ENCODE results near the gene ZNF536. TPM values are rescaled to one million over a fixed set of nuclear protein-coding genes. Genes with fewer than 3 reads are reported as not detected.

ZNF536 gene
- total and polyA plus RNA-seq, 2 of the 4 experiments (the other 2 are of a cell fraction): not detected

GRCh38 chr19:30471441-30471840 is 99.3 kb downstream of the ZNF536 start:
- Histone ChIP-seq H4K8ac (ENCODE audit: low read depth in 2 of 2, low read length in 2 of 2) (no peak overlapping the region), H3K23ac (ENCODE audit: low read depth, low read length) (no peak overlapping the region), H3K36me3 (ENCODE audit: control insufficient read depth, insufficient read depth, low read length) (no peaks in the 10 kb centered on the region), H3K4me3 (ENCODE audit: insufficient read depth, low read depth, low read length) (no peak overlapping the region), H3K18ac (ENCODE audit: low read depth, low read length) (no peak overlapping the region), H3K14ac (replicated peaks; ENCODE audit: low read depth, low read length) (no peak overlapping the region), H3K9me1 (ENCODE audit: insufficient read depth, low read length) (no peaks in the 10 kb centered on the region), H3K79me1 (ENCODE audit: low read depth in 1 of 2, low read length in 2 of 2) (no peaks in the 10 kb centered on the region), H3K27me3 (ENCODE audit: control insufficient read depth, insufficient read depth, low read length) (no peaks in the 10 kb centered on the region), H4K5ac (ENCODE audit: low read depth, low read length) (no peak overlapping the region), H4K91ac (ENCODE audit: insufficient read depth, low read depth, low read length) (no peak overlapping the region), H3K9ac (ENCODE audit: low read depth, low read length) (no peak overlapping the region), H3K4me1 (ENCODE audit: control insufficient read depth, insufficient read depth, low read length) (no peaks in the 10 kb centered on the region), H2AK5ac (ENCODE audit: low read depth, low read length) (no peak overlapping the region), H3K4ac (ENCODE audit: low read depth, low read length) (no peak overlapping the region), H3K9me3 (ENCODE audit: control insufficient read depth, insufficient read depth, low read length) (peaks cover 37% of the 10 kb centered on the region), H2BK20ac (ENCODE audit: low read depth, low read length) (no peak overlapping the region), H2BK5ac (ENCODE audit: low read depth, low read length, poor library complexity, severe bottlenecking) (no peak overlapping the region), H3K4me2 (ENCODE audit: low read depth, low read length) (no peak overlapping the region), H3K56ac (ENCODE audit: extremely low read depth, insufficient read depth, low read length) (no peak overlapping the region), H2AK9ac (replicated peaks; ENCODE audit: low read depth, low read length, poor library complexity) (no peak overlapping the region), H2AFZ (replicated peaks; ENCODE audit: low read length, poor library complexity) (no peak overlapping the region), H2BK15ac (ENCODE audit: low read depth, low read length) (no peak overlapping the region), H3K27ac (ENCODE audit: insufficient read depth, low read length) (no peak overlapping the region), H2BK120ac (ENCODE audit: low read depth, low read length) (no peak overlapping the region), H4K20me1 (ENCODE audit: insufficient read depth, low read length) (no peaks in the 10 kb centered on the region)
- WGBS, 2 experiments (ENCODE audit: extremely low coverage in 2 of 2, insufficient read length in 1 of 2): no CpG with 5 or more reads among the region's 4 CpGs
- ChIA-PET POLR2A (ENCODE audit: unreplicated experiment) (no interaction called here), CTCF (no interaction called here)
- no peak for ATAC-seq (ENCODE audit: low read depth)
- DNase-seq: no peak
- no TSS peak for BruUV-seq (replicated peaks)
- TF ChIP-seq MXI1 (IDR thresholded peaks at IDR 0.05; ENCODE audit: borderline replicate concordance, low read depth, low read length) (no peak), SMC3 (IDR thresholded peaks at IDR 0.05; ENCODE audit: low read depth, low read length) (no peak), BHLHE40 (IDR thresholded peaks at IDR 0.05; ENCODE audit: low read depth, low read length) (no peak), MAFK (IDR thresholded peaks at IDR 0.05; ENCODE audit: low read depth, low read length) (no peak)
- TF ChIP-seq, protein P1, sequence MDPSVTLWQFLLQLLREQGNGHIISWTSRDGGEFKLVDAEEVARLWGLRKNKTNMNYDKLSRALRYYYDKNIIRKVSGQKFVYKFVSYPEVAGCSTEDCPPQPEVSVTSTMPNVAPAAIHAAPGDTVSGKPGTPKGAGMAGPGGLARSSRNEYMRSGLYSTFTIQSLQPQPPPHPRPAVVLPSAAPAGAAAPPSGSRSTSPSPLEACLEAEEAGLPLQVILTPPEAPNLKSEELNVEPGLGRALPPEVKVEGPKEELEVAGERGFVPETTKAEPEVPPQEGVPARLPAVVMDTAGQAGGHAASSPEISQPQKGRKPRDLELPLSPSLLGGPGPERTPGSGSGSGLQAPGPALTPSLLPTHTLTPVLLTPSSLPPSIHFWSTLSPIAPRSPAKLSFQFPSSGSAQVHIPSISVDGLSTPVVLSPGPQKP (IDR thresholded peaks at IDR 0.05; ENCODE audit: borderline replicate concordance, low read depth, low read length): no peak
- in situ Hi-C loops (cut with MboI; ENCODE audit: low sequenced_read_pairs) (no loop called here), intact Hi-C loops (cut with micrococcal nuclease) (no loop called here), dilution Hi-C loops (cut with HindIII; ENCODE audit: low sequenced_read_pairs, unreplicated experiment) (no loop called here)

Data from IMR-90 (cell line).